ENCODE measurements around the gene TBCA. TPM values are rescaled to one million over a fixed set of nuclear protein-coding genes. Genes with fewer than 3 reads are reported as not detected.

The TBCA gene
- total RNA-seq, 1 donor from 2014 or later: 232 TPM

GRCh38 chr5:77683171-77683732 lies 92.9 kb downstream of the TBCA start:
- TF ChIP-seq, protein P1, sequence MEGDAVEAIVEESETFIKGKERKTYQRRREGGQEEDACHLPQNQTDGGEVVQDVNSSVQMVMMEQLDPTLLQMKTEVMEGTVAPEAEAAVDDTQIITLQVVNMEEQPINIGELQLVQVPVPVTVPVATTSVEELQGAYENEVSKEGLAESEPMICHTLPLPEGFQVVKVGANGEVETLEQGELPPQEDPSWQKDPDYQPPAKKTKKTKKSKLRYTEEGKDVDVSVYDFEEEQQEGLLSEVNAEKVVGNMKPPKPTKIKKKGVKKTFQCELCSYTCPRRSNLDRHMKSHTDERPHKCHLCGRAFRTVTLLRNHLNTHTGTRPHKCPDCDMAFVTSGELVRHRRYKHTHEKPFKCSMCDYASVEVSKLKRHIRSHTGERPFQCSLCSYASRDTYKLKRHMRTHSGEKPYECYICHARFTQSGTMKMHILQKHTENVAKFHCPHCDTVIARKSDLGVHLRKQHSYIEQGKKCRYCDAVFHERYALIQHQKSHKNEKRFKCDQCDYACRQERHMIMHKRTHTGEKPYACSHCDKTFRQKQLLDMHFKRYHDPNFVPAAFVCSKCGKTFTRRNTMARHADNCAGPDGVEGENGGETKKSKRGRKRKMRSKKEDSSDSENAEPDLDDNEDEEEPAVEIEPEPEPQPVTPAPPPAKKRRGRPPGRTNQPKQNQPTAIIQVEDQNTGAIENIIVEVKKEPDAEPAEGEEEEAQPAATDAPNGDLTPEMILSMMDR (IDR thresholded peaks at IDR 0.05; ENCODE audit: unreplicated experiment): no peak
- no peak for DNase-seq (ENCODE audit: low spot score)
- Mint-ChIP-seq H3K27me3 (ENCODE audit: unreplicated experiment) (no peaks in the 10 kb centered on the region), H3K4me3 (ENCODE audit: unreplicated experiment) (no peak overlapping the region), H3K36me3 (ENCODE audit: low read depth, unreplicated experiment) (no peaks in the 10 kb centered on the region), H3K4me1 (ENCODE audit: unreplicated experiment) (no peaks in the 10 kb centered on the region), H3K9me3 (ENCODE audit: unreplicated experiment) (no peaks in the 10 kb centered on the region), H3K27ac (ENCODE audit: unreplicated experiment) (no peak overlapping the region)

DNA sequence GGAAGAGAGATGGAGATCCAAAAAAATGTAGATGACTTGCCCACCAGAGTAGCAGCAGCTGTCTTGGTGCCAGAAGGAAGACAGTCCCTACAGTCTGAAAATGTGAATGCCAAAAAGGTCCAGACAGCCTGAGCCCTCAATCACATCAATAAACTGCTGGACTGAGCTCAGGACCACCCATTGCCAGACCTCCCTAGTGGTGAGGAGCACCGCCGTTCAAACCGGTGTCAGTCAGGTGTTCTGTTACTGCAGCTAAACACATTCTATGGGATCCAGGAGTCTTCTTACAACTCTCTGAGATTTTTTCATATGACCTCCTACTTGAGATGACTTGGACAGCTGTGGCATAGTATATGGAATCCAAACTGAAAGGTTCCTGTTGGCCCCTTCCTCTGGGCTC lies 105.6 kb downstream of the TBCA start:
- Mint-ChIP-seq H3K27ac (ENCODE audit: unreplicated experiment) (no peak overlapping the region), H3K4me1 (ENCODE audit: unreplicated experiment) (no peaks in the 10 kb centered on the region), H3K9me3 (ENCODE audit: unreplicated experiment) (no peaks in the 10 kb centered on the region), H3K27me3 (ENCODE audit: unreplicated experiment) (peaks cover 2% of the 10 kb centered on the region), H3K36me3 (ENCODE audit: low read depth, unreplicated experiment) (no peaks in the 10 kb centered on the region), H3K4me3 (ENCODE audit: unreplicated experiment) (no peak overlapping the region)
- no peak for DNase-seq (ENCODE audit: low spot score)
- TF ChIP-seq, protein P1 (IDR thresholded peaks at IDR 0.05; ENCODE audit: unreplicated experiment): no peak

- TF ChIP-seq, protein P1 (IDR thresholded peaks at IDR 0.05; ENCODE audit: unreplicated experiment): no peak
- H3K4me1 Mint-ChIP-seq (ENCODE audit: unreplicated experiment): no peaks in the 10 kb centered on the region
- H3K27me3 Mint-ChIP-seq (ENCODE audit: unreplicated experiment): peaks cover 2% of the 10 kb centered on the region
- no peak overlapping the region for H3K27ac Mint-ChIP-seq (ENCODE audit: unreplicated experiment)
- DNase-seq (ENCODE audit: low spot score): no peak
- H3K36me3 Mint-ChIP-seq (ENCODE audit: low read depth, unreplicated experiment): no peaks in the 10 kb centered on the region
- no peaks in the 10 kb centered on the region for H3K9me3 Mint-ChIP-seq (ENCODE audit: unreplicated experiment)
- no peak overlapping the region for H3K4me3 Mint-ChIP-seq (ENCODE audit: unreplicated experiment)
Observed at GRCh38 chr5:77669677-77670076, 106.5 kb downstream of the TBCA start.

DNA sequence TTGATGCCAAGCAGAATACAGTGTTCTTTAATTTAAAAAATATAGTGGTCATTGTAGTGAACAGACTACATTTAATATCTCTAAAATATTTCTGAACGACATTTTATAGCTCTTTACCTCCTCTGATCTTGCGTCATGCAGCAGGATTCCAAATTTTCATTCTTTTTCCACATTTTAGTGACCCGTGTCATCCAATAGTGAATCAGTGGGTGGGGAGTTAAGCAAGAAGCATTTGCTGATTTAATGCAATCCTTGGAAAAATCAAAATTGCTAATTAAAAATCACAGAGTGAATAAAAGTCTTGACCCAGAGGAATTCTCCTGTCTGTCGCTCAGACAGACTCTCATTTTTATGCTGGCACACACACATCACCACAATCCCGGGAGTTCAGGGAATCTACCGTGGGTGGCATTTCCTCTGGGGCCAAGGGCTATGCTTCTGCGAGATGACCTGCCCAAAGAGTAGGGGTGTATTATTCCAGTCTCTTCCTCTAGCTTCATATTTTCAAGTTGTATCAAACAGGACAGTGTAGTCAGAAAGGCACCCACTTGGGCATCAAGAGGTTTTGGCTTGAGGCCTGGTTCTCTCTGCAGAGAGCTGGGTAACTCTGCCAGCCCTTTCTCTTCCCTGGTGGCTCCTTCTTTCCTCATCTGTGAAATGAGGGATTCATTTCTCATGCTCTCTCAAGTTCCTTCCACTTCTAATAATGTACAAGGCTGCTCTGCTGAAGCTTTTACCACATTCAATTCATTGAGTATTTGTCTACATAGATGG lies 112.9 kb downstream of the TBCA start:
- Mint-ChIP-seq H3K9me3 (ENCODE audit: unreplicated experiment) (no peaks in the 10 kb centered on the region), H3K27ac (ENCODE audit: unreplicated experiment) (no peak overlapping the region), H3K36me3 (ENCODE audit: low read depth, unreplicated experiment) (no peaks in the 10 kb centered on the region), H3K4me3 (ENCODE audit: unreplicated experiment) (no peak overlapping the region), H3K27me3 (ENCODE audit: unreplicated experiment) (no peaks in the 10 kb centered on the region), H3K4me1 (ENCODE audit: unreplicated experiment) (no peaks in the 10 kb centered on the region)
- DNase-seq (ENCODE audit: low spot score): no peak
- TF ChIP-seq, protein P1 (IDR thresholded peaks at IDR 0.05; ENCODE audit: unreplicated experiment): no peak

- TF ChIP-seq, protein P1 (IDR thresholded peaks at IDR 0.05; ENCODE audit: unreplicated experiment): no peak
- H3K9me3 Mint-ChIP-seq (ENCODE audit: unreplicated experiment): no peaks in the 10 kb centered on the region
- no peaks in the 10 kb centered on the region for H3K27me3 Mint-ChIP-seq (ENCODE audit: unreplicated experiment)
- DNase-seq (ENCODE audit: low spot score): no peak
- no peaks in the 10 kb centered on the region for H3K36me3 Mint-ChIP-seq (ENCODE audit: low read depth, unreplicated experiment)
- no peak overlapping the region for H3K27ac Mint-ChIP-seq (ENCODE audit: unreplicated experiment)
- H3K4me3 Mint-ChIP-seq (ENCODE audit: unreplicated experiment): no peak overlapping the region
- no peaks in the 10 kb centered on the region for H3K4me1 Mint-ChIP-seq (ENCODE audit: unreplicated experiment)
Observed at GRCh38 chr5:77662635-77663034, 113.5 kb downstream of the TBCA start.
